SHP77 (cell line): Measurements from ENCODE around the gene MAN2A2.

Experiments
- DNase-seq, 2 experiments: peaks; one replicate each; lab custom pipeline; 2025; lab: John Stamatoyannopoulos, UW

Gene MAN2A2

GRCh38 chr15:90902840-90903732, at the start of gene MAN2A2:
MAN2A2 (plus strand) TSS chr15:90903302; CDS start chr15:90904208, 906 bp downstream.
- peak; percentile 44 to 48 for DNase-seq

DNA sequence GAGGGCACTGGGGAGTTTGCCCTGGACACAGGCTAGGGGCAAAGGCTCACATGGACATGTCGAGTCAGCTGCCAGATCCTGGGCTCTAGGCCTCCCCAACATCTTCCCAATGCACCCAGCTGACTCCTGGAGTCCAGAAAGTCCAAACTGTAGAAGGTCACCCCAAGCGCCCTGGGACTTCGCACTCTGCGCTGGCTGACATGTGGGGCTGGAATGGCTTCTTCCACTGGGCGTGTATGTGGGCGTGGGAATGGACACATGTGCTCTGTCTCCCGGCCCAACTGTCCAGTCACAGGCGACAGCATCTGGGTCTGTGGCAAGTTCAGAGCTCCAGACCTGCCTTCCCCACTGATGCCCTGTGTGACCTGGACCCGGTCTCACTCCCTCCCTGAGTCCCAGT, 48.0 kb upstream of the MAN2A2 start:
- DNase-seq: no peak

- no peak for DNase-seq
Measured at GRCh38 chr15:90857337-90857736, 45.8 kb upstream of the MAN2A2 start.

- DNase-seq: no peak
Measured at GRCh38 chr15:90857883-90858443, 45.1 kb upstream of the MAN2A2 start.

DNA sequence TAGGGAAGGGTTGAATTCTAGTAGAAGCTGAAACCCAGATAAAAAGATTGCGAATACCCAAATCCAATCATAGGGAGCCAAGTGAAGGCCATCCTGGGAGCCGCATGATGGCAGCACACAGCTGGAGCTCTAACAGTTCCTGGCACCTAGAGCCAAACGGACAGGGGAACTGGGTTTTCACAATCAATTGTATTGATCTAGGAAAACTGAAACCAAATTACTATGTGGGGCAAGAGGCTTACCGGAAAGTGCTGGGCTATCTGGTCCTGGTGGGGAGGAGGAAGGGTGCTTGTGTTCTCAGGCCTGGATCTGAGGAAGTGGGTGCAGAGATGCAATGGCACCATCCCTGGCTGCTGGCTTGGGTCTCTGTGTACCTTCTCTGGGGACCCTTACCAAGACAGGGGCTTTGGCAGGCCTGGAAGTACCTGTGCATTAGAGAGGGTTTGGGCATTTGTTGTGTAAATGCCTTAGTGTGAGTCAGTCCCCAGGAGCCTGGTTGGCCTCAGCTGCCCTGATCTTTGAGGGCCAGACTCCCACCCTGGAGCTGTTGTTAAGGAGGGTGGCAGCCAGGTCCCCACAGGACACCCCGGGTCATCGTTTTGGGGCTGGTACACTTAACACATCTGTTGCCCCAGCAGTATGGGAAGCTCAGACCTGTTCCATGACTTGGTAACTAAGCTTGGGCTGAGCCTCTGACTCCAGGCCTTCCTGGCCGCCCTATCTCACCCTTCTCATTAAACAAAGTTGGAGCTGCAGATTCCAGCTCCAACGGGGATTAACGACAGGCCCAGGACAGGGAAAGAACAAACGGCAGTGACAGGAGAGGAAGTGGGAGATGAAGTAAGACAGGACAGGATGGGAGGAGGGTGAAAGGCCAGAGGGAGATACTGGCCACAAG, 43.6 kb upstream of the MAN2A2 start:
- no peak for DNase-seq

DNA sequence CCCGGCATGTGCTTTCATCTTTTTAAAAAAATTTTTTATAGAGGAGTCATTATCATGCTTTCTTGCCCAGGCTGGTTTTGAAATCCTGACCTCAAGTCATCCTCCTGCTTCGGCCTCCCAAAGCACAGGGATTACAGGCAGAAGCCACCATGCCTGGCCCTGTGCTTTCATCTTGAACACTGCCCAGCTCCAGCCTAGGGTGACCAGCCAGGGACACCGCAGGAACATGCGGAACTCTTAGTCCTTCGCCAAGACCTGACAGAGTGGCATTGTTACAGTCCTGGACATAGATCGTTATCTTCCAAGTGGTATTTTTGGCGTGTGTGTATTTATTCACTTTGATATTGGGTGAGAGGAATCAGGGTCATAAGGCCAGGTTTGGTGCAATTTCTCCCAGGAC, 42.7 kb upstream of the MAN2A2 start:
- no peak for DNase-seq

- DNase-seq: peak; percentile 89
Measured at GRCh38 chr15:90860942-90861675, 42.0 kb upstream of the MAN2A2 start.

DNA sequence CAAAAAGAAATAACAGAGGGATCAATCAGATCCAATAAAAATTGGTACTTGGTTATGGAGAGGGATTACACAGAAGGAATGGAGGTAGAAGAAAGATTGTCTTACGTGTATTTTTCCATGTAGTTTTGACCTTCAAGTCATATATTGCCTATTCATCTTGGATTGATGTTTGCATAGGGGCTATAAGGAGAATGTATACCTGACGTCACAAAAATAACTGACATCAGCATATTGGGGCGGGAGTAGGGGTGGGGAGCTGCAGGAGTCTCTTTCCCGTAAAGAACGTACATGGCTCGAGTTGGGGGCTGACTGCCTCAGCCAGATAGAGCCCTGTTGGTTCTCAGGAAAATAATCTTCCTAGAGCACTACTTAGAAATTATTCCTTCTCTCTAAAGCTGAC, 40.6 kb upstream of the MAN2A2 start:
- DNase-seq: no peak

- peak in 1 of 2 experiments; percentile 38 for DNase-seq
Measured at GRCh38 chr15:90862964-90863778, 39.9 kb upstream of the MAN2A2 start.

GRCh38 chr15:90863987-90864386, 39.1 kb upstream of the MAN2A2 start:
- DNase-seq: no peak

GRCh38 chr15:90864507-90864906, 38.6 kb upstream of the MAN2A2 start:
- peak; percentile 61 to 82 for DNase-seq

- DNase-seq: no peak
Measured at GRCh38 chr15:90865702-90866101, 37.4 kb upstream of the MAN2A2 start.

GRCh38 chr15:90866161-90866715, 36.9 kb upstream of the MAN2A2 start:
- peak in 1 of 2 experiments; percentile 24 for DNase-seq

GRCh38 chr15:90866800-90867199, 36.3 kb upstream of the MAN2A2 start:
- no peak for DNase-seq

DNA sequence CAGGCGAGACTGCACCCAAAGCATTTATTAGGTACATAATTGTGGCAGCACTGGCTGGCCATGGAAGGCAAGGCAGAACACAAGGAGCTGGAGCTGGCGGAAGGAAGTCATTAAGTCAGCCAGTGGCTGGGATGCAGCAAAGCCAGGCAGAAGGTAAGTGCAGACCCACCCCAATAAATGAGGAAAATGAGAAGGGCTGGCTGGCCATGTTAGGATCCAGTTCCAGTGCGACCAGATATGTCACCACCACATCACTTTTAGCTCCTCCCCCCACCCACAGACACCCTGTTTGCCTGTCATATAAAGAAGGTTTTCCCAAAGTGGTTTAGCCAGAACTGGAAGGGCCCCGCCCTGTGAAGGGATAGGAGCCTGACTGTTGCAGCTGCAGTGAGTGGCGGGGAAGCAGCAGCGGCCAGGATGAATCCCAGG, 34.8 kb upstream of the MAN2A2 start, which contains the start of gene FURIN:
Gene FURIN (plus strand): TSS at position 328 of the 429 bp plus-strand sequence. CDS start 7,153 bp downstream, outside the sequence.
- DNase-seq: peak; percentile 37 to 58

DNA sequence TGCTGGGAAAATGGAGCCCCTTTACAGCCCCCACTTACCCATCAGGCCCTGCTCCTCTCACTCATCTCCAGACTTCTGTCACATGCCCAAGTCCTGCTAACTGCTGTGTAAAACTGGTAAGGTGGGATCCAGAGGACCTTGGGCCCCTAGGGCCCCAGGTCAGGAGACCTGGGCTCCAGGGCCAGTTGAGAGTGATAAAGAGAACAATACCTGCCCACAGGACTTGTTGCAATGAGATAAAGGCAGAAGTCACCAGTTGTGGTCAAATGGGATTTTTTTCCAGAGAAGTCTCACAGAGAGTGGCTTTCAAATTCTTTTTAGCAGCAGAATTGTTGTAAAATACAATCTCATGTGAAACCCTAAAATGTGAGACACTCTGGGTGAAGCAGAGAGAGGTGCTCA, 34.0 kb upstream of the MAN2A2 start:
- DNase-seq: no peak

- DNase-seq: peak; percentile 51 to 67
Measured at GRCh38 chr15:90869601-90870353, 33.3 kb upstream of the MAN2A2 start.

- peak in 1 of 2 experiments; percentile 27 for DNase-seq
Measured at GRCh38 chr15:90870354-90871138, 32.6 kb upstream of the MAN2A2 start.
